GM18867 (cell line): Measurements from ENCODE around the gene TRMT44.
"Not testable (repeated sequence)": the region's sequence is repeated elsewhere in the genome, so short reads cannot be mapped to it uniquely, and the experiment has no call there.

Source experiments
- ATAC-seq: cut with Tn5 transposase; IDR thresholded peaks from one replicate; pipeline ENCODE4 v1.9.1; 2021; ENCODE audit warnings: mild to moderate bottlenecking, moderate library complexity; ENCODE audit not compliant: unreplicated experiment

The TRMT44 gene

DNA sequence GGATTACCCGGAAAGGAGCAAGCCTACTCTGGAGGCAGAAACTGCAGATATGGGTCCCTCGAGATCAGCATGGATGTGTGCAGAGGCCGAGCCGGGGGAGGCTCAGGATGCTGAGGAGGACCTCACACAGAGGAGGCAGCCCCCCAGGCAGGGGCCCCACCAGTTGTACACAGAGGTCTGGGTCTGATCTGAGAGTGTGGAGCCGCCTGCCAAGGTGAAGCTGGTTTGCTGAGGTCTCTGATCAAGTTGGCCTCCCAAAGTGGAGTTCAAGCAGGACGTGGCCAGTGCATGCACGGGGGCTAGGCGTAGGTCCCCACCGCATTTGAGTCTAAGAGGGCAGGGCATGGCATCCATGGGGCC is 35.1 kb upstream of the TRMT44 start:
- no peak for ATAC-seq

DNA sequence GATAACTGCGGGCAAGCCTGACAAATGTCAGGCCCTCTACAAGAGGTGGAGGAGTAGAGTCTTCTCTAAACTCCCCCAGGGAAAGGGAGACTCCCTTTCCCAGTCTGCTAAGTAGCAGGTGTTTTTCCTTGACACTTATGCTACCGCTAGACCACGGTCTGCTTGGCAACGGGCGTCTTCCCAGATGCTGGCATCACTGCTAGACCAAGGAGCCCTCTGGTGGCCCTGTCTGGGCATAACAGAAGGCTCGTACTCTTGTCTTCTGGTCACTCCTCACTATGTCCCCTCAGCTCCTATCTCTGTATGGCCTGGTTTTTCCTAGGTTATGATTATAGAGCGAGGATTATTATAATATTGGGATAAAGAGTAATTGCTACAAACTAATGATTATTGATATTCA is 33.7 kb upstream of the TRMT44 start:
- ATAC-seq = not testable (repeated sequence)

DNA sequence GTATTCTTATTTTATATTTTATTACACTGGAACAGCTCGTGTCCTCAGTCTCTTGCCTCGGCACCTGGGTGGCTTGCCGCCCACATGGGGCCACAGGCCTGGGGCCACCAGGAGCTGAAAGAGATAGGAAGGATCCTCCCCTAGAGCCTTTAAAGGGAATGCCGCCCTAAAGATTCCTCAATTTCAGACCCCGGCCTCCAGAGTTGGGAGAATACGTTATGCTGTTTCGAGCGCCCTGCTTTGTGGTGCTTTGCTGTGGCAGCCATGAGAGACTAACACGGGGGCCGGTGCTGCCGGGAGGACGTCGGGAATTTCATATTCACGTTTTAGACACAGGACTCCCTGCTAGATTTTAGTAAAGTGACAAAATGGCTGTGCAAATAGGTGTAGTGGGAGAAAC is 33.3 kb upstream of the TRMT44 start:
- ATAC-seq = no peak

GRCh38 chr4:8407756-8408155 is 32.8 kb upstream of the TRMT44 start:
- ATAC-seq = no peak

DNA sequence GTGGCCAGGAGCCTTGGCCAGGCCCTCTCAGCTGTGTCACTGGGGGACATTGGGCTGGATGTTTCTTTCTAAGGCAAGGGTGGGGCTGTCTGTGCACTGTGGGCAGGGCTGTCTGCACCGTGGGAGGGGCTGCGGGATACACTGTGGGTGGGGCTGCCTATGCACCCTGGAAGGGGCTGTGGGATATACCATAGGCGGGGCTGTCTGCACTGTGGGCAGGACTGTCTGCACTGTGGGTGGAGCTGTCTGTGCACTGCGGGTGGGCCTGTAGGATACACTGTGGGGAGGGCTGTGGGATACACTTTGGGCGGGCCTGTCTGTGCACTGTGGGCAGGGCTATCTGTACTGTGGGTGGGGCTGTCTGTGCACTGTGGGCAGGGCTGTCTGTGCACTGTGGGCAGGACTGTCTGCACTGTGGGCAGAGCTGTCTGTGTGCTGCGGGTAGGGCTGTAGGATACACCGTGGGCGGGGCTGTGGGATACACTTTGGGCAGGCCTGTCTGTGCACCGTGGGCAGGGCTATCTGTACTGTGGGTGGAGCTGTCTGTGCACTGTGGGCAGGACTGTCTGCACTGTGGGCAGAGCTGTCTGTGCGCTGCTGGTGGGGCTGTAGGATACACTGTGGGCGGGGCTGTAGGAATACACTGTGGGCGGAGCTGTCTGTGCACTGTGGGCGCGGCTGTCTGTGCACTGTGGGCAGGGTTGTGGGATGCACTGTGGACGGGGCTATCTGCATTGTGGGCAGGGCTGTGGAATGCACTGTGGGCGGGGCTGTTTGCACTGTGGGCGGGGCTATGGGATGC is 31.1 kb upstream of the TRMT44 start:
- peak; percentile 71 for ATAC-seq

GRCh38 chr4:8410066-8410625 is 30.4 kb upstream of the TRMT44 start:
- ATAC-seq = no peak

GRCh38 chr4:8410641-8411271 is 29.8 kb upstream of the TRMT44 start:
- no peak for ATAC-seq

- no peak for ATAC-seq
Measured at GRCh38 chr4:8411351-8412180, 29.0 kb upstream of the TRMT44 start.

DNA sequence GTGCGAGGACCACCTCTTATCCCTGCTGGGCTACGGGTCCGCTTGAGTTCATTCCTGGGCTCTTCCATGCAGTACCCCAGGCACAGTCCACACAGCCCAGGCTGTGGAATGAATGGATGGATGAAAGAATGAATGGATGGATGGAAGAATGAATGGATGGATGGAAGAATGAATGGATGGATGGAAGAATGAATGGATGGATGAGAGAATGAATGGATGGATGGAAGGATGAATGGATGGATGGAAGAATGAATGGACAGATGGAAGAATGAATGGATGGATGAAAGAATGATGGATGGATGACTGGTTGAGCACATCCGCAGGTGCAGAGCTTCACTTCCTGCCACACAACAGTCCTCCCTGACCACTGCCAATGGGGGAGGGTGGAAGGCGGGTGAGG is 28.3 kb upstream of the TRMT44 start:
- no peak for ATAC-seq

DNA sequence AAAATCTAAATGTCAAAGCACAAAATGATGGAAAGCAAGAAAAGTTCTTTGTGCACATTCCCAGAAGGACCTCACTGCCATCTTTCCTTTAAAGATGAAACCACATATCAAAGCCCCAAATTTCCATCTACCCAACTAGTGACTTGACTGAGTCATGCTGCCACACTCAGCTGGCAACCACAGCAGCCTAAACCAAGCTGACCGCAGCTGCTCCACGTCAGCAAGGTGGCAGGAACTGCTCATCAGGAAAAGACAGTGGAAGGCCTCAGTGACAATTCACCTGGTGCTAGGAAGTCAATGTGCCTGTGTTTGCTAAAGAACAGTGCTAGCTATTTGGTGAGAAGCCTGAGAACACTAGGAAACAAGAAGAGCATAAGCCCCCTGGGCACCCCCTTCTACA is 26.2 kb upstream of the TRMT44 start:
- ATAC-seq = no peak

GRCh38 chr4:8417071-8417614 is 23.4 kb upstream of the TRMT44 start:
- no peak for ATAC-seq

DNA sequence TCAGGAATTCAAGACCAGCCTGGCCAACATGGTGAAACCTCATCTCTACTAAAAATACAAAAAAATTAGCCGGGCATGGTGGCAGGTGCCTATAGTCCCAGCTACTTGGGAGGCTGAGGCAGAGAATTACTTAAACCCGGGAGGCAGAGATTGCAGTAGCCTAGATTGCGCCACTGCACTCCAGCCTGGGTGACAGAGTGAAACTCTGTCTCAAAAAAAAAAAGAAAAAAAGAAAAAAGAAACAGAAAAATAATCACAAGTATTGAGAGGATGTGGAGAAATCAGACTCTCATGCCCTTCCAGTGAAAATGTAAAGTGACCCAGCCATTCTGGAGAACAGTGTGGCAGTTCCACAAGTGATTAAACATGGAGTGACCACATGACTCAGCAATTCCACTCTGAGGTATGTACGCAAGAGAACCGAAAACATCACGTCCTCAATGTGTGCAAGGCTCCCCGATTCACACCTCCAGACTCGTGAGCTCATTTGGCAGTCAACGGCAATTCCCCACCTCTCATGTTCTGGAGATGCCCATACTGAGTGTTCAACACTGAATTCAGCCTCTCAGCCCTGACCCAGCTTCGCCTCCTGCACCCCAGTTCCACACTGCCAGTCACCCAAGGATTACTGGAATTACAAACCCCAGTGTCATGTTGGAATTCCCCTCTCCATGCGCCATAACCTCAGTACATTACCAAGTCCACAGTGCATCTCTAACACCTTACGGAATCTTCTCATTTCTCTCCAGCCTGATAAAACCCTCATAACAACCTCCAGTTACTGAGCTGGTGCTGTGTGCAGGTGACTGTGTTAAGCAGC is 21.1 kb upstream of the TRMT44 start:
- ATAC-seq = peak; percentile 93

DNA sequence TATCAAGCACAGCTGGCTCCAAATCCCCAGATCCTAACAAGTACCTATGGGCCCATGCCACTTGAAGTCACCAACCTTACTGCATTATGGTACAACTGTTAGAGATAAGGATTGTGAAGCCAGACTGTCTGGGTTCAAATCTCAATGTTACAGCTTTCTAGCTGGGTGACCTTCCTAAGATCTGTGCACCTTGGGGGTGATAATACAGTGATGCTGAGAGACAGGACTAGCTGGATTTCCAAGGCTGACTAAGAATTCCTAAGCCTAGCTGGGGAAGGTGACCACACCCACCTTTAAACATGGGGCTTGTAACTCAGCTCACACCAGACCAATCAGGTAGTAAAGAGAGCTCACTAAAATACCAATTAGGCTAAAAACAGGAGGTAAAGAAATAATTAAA is 20.4 kb upstream of the TRMT44 start:
- not testable (repeated sequence) for ATAC-seq

GRCh38 chr4:8422327-8422726 is 18.2 kb upstream of the TRMT44 start:
- ATAC-seq = no peak

- ATAC-seq = no peak
Measured at GRCh38 chr4:8422786-8423185, 17.8 kb upstream of the TRMT44 start.

GRCh38 chr4:8427262-8427661 is 13.3 kb upstream of the TRMT44 start:
- ATAC-seq = no peak

- ATAC-seq = peak; percentile 45
Measured at GRCh38 chr4:8427761-8428287, 12.8 kb upstream of the TRMT44 start.

GRCh38 chr4:8428288-8429097 is 12.1 kb upstream of the TRMT44 start:
- peak; percentile 93 for ATAC-seq

DNA sequence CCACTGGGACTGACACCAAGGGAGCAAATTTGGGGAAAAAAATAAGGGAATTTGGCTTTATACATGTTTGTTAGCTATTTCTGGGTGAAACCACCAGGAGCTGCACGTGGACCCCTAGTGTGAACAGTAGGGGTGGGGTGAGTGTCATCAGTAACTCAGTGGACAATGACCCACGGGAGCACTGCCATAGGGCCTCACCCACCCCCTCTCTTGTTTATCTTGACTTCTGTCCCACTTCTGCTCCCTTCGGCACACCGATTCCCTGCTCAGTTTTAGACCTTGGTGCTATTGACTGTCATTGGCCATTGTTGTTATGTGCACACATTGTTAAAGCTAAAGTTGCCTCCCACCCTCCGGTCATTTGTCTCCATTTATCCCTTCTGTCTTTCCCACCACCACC is 9.0 kb upstream of the TRMT44 start:
- ATAC-seq = no peak
